ENCODE measurements around the gene DCUN1D2.
"Not testable (repeated sequence)": the region's sequence is repeated elsewhere in the genome, so short reads cannot be mapped to it uniquely, and the experiment has no call there.

The DCUN1D2 gene

DNA sequence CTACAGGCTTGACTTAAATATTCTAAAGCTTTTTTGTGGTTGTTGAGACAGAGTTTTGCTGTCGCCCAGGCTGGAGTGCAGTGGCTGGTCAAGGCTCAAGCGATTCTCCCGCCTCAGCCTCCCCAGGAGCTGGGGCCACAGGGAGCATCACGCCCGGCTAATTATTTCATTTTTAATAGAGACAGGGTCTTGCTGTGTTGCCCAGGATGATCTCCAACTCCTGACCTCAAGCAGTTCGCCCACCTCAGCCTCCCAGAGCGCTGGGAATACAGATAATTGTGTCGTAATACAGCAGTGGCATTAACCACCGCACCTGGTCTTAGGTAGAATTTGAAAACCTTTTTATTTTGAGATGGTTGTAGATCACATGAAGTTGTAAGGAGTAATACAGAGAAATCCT, 1.5 kb upstream of the DCUN1D2 start:
- DNase-seq (ENCODE audit: low read depth in 1 of 2, low spot score in 1 of 2) = no peak

DNA sequence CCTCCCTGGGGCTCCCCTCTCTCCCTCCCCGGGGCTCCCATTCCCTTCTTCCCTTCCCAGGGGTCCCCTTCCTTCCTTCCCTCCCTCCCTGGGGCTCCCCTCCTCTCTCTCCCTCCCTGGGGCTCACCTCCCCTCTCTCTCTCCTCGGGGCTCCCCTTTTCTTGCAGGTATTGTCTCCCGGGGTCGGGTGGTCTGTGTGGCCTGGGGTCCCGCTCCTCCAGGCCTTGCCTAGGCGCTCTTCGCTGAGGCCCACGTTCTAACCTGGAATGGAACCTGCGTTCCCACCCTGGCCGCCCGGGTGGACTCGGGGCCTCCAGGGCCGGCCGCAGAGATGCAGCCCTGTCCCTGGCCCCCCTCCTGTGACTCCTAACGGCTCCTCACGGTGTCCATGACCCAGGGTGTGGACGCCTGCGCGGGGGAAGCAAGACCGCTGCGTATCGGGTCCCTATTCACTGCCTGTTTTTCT, 940 bp upstream of the DCUN1D2 start:
- DNase-seq (ENCODE audit: low read depth in 1 of 2, low spot score in 1 of 2) = no peak

DNA sequence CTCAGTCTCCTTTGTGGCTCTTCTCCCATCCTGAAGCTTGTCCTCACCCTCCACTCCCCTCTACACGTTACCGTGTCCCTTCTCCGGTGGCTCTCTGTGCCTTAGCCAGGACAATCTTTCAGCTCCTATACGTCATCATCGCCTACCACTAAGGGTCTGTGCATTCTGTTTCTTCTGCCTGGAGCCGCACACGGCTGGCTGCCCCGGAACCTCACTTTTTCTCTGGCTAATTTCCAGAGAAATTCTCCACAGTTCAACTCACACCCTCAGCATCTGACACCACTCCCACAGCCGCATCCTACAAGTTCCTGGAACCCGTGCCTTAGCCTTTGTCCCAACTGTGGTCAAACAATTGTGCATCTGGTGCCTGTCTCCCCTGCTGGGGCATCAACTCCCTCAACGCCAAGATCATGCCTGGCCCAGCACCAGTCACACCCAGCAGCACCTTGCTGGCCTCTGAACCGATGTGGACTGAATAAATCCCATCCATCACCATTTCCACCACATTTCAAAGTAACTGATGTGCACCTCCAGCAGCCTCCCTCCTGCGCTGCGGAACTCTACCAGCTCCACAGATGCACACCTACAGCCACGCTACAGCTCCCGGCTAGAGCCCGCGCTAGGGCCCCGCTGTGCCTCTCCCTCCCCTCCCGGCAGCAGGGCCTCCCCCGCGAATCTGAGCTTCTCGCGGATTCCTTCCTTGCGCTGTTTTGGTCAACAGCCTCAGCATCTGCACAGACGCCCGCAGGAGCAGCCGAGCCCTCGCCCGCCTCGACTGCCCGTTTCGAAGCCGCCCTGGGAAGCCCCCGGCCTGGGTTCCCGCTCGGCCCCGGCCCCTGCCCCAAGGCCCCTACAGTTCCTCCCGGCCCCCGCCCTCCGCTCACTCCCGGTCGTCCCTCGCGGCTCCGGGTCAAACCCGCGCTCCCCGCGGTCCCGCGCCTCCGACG, 689 bp downstream of the DCUN1D2 start:
- DNase-seq (ENCODE audit: low read depth in 1 of 2, low spot score in 1 of 2) = peak in 1 of 2 donors; percentile 15

DNA sequence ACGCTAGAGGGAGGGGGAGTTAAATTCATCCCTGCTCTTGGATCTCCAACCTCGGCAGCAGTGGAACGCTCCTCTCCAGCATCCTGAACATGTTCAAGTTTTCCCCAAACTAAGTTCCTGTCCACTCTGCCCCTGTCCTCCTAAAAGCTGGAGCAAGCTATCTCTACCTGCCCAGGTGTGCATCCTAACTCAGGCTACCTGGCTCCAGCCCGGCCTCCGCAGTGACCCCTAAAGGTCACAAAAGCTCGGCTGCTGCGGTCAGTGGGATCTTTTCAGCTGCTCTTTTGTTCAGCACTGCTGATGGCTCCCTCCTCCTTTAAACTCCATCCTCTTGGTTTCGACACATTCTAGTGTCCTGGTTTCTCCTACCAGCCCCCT, 1.4 kb downstream of the DCUN1D2 start:
- DNase-seq (ENCODE audit: low read depth in 1 of 2, low spot score in 1 of 2) = no peak

DNA sequence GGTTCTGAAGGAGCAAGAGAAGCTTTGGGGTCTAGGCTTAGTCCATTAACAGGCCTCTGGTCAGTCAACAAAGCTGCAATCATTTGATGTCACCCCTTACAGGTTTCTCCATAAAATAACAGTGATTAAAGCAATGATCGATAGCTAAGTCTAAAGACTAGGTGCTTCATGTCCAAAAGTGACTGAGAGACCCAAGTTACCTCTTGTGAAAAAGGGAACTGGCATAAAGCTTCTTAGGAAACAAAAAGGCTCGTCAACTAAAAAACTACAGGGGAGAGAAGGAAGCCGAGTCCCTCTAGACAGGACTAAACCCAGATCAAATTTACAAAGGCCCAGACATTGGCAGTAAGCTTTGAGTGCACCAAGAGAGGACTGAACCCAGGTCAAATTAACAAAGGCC, 2.2 kb downstream of the DCUN1D2 start:
- DNase-seq (ENCODE audit: low read depth in 1 of 2, low spot score in 1 of 2) = no peak

DNA sequence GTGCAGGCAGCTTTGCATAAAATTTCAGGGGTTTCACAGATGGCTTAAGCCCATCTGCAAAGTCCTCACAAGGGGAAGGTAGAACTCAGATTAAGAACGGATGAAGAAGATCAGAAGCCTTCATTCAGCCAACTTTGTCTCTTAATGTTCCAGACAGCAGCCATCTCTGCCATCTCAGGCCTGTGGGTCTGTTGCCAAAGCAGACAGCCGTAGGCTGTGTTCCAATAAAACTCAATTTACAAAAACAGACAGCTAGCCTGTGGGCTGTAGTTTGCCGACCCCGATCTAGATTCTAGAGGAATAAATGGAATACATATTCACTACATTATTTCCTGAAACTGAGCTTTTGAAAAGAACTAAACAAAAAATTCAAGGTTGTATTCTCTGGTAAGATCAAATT, 3.8 kb downstream of the DCUN1D2 start:
- DNase-seq (ENCODE audit: low read depth in 1 of 2, low spot score in 1 of 2) = no peak

DNA sequence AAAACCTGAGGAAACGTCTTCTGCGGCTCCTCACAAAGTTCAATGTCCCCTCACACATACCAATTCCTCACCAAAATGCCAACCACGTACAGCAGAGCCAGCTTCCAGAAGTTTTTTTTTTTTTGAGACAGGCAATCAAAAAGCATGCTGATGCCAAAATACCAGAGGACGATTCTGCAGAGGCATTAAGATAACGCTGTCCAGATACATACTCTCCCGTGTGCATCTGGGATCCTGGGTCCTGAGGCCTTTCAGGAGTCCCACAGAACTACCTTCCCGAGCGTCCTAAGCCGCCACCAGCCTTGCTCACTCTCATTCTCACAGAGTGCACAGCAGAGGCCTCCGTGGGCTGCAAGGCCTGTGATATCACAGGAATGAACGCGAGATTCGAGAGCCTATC, 5.0 kb downstream of the DCUN1D2 start:
- no peak for DNase-seq (ENCODE audit: low read depth in 1 of 2, low spot score in 1 of 2)

DNA sequence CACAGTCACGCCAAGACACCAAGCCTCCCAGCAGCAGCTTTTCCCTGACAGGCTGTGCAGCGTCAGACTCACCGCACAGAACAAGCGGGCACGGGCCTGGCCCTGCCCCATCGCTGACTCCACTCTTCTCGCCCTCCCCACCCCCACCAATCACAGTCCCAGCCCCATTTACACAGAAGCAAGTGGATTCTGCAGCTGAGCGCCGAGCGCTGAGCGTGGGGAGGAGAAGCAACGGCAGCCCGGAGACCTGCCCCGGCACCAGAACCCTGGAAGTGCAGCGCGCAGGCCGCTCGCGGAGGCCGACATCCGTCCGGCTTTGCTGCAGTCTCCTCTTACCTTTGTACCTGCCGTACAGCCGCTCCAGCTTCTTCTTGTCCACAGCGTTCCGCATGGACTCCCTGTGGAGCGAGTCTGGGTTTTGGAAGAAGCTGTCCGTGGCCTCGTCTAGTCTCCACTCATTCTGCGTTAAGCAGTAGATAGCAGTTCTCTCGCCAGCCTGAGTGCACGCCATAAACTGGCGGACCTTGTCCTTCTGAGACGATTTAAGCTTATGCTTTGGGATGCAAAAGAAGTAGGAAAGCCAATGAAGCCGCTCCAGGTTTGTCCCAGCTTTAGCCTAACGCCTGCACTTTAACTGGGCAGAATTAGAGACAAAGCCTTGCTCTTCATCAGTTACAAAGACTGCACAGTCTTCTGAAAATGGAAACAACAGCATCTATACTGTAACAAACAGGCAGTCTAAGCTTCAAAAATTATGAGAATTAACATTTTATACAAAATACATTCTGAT, 6.8 kb downstream of the DCUN1D2 start:
- DNase-seq (ENCODE audit: low read depth in 1 of 2, low spot score in 1 of 2) = no peak

DNA sequence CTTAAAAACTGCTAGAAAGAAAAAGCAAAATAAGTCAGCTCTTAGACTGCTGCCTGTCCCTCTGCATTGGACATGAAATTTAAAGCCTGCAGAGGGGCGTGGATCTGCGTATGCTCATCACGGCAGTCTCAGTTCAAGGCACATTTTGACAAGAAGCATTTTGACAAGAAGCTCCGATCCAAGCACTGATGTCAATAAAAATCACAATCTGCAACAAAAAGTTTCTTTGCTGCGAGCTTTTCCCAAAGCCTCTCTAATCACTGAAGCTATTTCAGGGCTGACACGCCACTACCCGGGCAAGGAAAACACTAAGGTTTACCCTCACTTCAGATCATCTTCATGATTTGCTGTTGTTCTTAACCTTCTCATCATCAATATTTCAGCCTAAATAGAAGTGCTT, 7.4 kb downstream of the DCUN1D2 start:
- DNase-seq (ENCODE audit: low read depth in 1 of 2, low spot score in 1 of 2) = no peak

DNA sequence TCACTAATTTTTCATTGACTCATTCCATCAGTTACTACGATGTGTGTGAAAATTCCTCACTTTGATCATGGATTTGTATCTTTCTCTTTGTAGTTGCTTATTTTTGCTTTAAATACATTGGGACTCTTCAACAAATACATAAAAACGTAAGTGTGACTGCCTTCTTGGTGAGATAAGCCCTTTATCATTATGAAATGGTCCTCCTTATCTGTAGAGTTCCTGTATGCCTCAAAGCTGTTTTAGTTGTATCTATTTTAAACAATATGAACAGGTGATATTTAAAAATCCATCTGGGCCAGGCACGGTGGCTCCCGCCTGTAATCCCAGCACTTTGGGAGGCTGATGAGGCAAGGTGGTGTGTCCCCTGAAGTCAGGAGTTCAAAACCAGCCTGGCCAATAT, 11.3 kb downstream of the DCUN1D2 start:
- no peak for DNase-seq (ENCODE audit: low read depth in 1 of 2, low spot score in 1 of 2)

DNA sequence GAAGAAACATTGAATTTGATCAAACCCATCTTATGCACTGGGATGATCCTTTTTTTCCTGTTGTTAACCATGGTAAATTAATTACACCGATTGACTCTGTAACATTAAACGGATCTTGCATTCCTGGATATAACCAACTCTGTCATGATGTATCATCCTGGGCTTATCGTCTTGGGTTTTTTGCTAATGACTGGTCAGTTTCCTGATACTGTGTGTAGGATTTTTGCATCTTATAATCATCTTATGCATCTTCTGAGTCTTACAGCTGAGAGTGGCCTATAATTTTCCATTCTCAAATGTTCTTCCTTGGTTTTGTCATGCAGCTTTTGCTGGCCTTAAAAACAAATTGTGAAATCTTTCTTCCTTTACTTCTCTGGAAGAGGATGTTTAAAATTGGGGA, 12.8 kb downstream of the DCUN1D2 start:
- DNase-seq (ENCODE audit: low read depth in 1 of 2, low spot score in 1 of 2) = no peak

DNA sequence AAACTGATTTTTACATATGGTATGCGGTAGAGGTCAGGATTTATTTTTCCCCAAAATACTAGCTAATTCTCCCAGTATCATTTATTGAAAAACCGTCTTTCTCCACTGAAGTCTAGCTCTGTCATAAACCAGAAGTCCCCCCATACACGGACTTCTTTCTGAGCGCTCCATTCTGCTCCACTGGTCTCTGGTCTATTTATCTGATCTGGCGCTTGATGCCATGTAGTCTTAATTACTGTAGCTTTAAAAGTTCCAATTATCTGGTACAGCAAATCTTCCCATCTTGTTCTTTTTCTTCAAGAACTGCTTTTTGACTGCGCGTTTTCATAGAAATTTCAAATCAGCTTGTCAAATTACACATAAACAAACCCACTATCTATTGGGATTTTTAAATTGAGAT, 13.7 kb downstream of the DCUN1D2 start:
- no peak for DNase-seq (ENCODE audit: low read depth in 1 of 2, low spot score in 1 of 2)

DNA sequence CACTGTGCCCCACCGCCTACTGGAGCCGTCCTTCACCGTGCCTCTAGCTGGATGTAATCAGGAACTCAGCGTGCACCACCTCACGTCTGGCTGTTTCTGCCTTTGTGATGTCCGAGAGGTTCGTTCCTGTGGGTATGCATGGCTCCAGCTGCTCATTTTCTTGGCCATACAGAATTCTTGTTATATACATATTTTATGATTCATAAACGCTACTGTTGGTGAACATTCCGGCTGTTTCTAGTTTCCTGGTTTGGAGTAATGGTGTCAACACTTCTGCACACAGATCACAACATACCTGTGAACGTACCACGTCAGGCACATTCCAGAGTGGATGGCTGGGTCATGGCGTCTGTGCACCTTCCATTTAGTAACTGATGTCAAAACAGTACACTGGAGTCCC, 14.6 kb downstream of the DCUN1D2 start:
- no peak for DNase-seq (ENCODE audit: low read depth in 1 of 2, low spot score in 1 of 2)

DNA sequence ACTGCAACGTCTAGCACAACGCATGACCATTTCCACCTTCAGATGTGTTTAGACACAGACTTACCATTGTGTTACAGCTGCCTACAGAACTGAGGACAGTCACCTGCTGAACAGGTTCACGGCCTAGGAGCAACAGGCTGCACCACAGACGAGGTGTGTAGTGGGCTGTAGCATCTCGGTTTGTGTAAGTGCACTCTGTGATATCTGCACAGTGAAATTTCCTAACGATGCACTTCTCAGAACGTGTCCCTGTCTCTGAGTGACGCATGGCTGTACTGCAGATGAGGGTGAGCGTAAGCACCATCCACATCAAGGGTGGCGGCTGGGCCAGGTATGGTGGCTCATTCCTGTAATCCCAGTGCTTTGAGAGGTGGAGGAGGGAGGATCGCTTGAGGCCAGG, 15.2 kb downstream of the DCUN1D2 start:
- DNase-seq (ENCODE audit: low read depth in 1 of 2, low spot score in 1 of 2) = no peak

DNA sequence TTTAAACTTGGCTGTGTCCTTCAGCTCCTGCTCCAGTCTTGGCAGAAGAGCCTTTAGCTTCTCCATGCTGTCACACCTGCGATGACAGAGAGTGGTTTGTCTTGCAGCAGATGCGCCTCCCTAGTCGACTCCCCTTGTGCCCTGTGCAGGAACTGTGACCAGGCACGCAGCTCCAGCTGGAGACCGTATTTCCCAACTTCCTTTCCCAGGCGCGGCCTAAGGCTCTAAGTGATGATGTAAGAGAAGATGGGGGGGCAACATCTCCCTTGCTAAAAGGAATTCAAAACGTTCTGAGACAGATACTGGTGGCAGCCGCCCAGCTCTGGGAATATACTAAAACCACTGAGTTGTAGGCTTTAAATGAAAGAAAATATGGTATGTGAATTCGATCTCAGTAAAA, 16.3 kb downstream of the DCUN1D2 start:
- no peak for DNase-seq (ENCODE audit: low read depth in 1 of 2, low spot score in 1 of 2)

DNA sequence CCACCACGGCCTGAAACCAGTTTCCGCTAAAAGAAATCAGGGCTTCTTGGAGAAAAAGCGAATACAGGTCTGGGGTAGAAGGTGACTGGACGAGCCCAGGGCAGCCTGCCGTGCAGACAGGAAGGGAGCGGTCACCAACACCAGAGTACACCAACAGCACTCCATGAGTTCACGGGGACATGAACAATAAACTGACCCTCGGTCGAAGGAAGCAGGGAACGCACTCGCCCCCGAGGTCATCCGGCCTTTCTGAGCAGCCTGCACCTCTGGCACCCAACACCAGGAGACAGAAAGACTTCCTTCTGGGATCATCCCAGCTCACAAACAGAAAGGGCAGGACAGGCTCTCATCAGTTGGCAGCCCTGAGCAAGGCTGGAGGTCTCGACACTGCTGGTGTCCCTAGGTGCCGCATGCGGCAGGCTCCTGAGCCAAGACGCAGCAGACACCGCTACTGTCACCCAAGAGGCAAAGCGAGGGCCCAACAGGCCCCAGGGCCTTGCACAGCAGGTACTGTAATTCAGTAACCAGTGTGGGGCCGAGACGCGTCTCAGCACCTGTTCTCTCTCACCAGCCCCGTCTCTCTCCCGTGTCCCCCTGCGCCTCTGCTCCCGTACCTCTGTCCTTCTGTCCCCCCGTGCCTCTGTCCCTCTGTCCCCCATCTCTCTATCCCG, 18.0 kb downstream of the DCUN1D2 start:
- no peak for DNase-seq (ENCODE audit: low read depth in 1 of 2, low spot score in 1 of 2)

DNA sequence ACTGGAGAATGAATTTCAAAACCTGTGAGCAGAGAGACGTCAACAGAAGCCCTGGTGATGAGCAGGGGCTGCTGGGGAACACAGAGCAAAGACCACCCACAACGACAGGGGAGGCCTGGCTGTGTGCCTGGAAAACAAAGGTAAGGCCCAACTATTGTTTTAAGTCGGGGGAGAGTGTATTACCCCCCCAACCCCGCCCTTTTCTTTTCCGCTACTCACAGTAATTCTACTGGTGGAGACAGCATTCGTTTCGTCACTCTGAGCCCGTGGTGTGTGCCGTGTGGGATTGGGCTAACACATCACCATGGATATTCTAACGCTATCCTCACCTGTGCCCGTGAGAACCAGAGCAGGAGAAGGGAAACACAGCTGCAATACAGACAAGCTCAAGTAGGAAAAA, 18.7 kb downstream of the DCUN1D2 start:
- DNase-seq (ENCODE audit: low read depth in 1 of 2, low spot score in 1 of 2) = no peak

DNA sequence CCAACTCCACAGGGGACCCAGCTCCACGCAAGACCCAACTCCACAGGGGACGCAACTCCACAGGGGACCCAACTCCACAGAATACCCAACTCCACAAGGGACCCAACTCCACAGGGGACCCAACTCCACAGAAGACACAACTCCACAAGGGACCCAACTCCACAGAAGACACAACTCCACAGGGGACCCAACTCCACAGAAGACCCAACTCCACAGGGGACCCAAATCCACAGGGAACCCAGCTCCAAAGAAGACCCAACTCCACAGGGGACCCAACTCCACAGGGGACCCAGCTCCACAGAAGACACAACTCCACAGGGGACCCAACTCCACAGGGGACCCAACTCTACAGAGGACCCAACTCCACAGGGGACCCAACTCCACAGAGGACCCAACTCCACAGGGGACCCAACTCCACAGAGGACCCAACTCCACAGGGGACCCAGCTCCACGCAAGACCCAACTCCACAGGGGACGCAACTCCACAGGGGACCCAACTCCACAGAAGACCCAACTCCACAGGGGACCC, 19.8 kb downstream of the DCUN1D2 start:
- DNase-seq (ENCODE audit: low read depth in 1 of 2, low spot score in 1 of 2) = not testable (repeated sequence)

DNA sequence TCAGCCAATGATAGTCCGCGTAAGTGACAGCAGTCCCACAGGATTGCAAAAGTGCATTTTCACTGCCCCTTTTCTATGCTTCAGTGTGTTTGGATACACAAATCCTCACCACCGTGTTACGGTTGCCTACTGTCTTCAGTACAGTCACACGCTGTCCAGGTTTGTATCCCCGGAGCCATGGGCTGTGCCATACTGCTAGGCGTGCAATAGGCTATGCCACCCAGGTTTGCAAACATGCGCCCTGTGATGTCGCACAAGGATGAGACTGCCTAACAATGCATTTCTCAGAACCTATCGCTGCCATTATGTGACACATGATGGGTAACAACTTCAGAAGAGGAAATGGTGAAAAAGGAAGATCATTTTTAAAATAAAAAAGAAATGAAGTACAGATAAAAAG, 20.4 kb downstream of the DCUN1D2 start:
- DNase-seq (ENCODE audit: low read depth in 1 of 2, low spot score in 1 of 2) = no peak

DNA sequence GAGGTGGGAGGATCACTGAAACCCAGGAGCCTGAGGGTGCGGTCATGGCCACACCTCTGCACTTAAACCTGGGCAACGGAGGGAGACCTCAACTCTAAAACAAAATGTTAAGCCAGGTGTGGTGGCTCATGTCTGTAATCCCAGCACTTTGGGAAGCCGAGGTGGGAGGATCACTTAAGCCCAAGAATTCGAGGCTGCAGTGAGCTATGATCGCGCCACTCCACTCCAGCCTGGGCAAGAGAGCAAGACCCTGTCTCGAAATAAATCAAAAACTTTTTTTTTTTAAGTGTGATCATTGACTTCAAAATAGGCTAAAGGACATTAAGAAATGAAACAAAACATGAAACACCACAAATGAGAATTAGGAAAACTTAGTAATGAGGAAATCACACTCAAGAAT, 20.9 kb downstream of the DCUN1D2 start:
- DNase-seq (ENCODE audit: low read depth in 1 of 2, low spot score in 1 of 2) = no peak

DNA sequence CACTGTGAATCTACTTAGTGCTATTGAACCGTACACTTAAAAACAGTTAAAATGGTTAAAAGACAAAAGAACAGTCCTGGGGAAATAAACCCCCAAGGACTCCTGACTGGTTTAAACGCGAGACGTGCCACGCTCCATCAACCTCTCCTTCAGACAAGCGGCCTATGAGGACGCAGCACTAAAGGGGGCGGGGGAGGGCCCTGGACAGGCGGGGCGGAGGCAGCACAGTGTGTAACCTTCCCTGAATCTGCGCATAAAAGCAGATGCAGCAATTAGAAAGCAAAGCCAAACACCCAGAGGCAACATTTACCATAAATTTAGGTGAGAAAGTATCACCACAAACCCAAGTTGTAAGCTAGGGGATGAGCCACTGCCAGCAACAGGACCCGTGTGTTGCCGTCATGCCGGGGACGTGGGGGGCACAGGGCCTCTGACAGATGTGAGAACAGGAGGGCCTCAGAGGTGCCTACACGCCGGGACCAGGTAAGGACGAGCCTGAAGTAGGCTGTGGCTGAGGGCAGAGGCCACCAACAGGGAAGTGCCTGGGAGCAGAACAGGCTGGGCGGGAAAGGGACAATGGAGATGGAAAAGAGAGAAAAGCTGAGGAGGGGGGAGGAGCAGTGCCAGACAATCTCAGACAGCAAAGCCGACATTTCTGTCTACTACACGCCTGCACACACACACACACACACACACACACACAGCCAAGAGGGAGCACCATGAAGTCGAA, 21.9 kb downstream of the DCUN1D2 start:
- no peak for DNase-seq (ENCODE audit: low read depth in 1 of 2, low spot score in 1 of 2)

Measured in activated T-helper 1 cell treated with anti-CD3 and anti-CD28 coated beads, Interleukin-2, amount 50 U/mL, for 16 hours (primary cell).